Retinal pigment epithelial cell (primary cell): ENCODE results near the gene RNU6-9.

Source experiments
- DNase-seq: peaks from one replicate; pipeline ENCODE4 v3.0.0-alpha.2; 2010; ENCODE audit warnings: low read depth
- H3K4me3 ChIP-seq: 2 replicates; pipeline ENCODE4 v1.5.1; 2011; ENCODE audit warnings: mild to moderate bottlenecking, low read length, control low read depth, moderate library complexity
- CTCF ChIP-seq: conservative IDR thresholded peaks from 2 replicates; pipeline ENCODE4 v1.5.1; 2011; ENCODE audit warnings: low read depth, low read length, control low read depth, inconsistent platforms

RNU6-9 gene

GRCh38 chr19:928471-929202 is 35.4 kb downstream of the RNU6-9 start:
- no peak overlapping the region for H3K4me3 ChIP-seq
- no peak for TF ChIP-seq CTCF
- no peak for DNase-seq

DNA sequence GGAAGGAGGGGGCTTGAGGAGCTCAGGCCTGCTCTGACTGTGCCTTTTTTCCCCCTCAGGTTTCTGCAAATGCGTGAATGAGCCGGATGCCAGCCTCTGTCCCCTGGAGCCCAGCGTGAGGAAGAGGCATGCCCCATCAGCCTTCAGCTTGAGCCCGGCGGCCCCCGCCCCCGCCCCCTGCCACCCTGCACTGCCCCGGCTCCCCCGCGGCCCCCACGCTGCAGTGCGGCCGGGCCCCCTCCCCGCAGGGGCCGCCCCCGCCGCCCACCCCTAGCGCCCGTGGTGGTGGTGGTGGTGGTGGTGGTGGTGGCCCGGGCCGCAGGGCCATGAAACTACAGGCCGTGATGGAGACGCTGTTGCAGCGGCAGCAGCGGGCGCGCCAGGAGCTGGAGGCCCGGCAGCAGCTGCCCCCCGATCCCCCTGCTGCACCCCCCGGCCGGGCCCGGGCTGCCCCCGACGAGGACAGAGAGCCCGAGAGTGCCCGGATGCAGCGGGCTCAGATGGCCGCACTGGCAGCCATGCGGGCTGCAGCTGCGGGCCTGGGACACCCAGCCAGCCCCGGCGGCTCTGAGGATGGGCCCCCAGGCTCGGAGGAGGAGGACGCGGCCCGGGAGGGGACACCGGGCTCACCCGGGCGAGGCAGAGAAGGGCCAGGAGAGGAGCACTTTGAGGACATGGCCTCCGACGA is 36.1 kb downstream of the RNU6-9 start:
- TF ChIP-seq CTCF: no peak
- DNase-seq: no peak
- H3K4me3 ChIP-seq: no peak overlapping the region

GRCh38 chr19:929891-930258 is 36.6 kb downstream of the RNU6-9 start:
- TF ChIP-seq CTCF: no peak
- no peak for DNase-seq
- no peak overlapping the region for H3K4me3 ChIP-seq

DNA sequence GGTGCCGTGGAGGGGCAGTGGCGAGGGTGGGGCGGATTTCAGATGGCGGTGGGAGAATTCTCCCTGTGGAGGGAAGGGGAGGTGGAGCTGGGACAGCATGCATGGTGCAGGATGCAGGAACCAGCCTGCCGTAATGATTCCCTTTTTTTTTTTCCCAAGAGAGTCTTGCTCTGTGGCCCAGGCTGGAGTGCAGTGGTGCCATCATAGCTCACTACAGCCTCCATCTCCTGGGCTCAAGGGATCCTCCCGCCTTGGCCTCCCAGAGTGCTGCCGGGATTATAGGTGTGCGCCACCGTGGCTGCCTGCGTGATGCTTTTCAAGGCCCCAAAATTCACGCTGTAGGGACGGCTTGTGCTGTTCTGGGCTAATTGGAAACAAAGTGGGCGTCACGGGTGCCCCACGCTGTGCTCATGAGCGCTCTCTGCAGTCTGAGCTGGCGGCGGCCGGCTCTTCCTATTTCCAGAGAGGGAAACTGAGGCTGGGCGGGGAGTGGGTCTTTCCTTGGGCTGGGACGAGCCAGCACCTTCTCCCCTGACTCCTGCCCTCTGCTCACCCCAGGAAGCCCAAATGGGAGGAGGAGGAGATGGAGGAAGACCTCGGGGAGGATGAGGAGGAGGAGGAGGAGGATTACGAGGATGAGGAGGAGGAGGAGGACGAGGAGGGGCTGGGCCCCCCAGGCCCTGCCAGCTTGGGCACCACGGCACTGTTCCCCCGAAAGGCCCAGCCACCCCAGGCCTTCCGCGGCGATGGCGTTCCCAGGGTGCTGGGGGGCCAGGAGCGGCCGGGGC is 38.8 kb downstream of the RNU6-9 start:
- no peak for TF ChIP-seq CTCF
- DNase-seq: no peak
- H3K4me3 ChIP-seq: no peak overlapping the region

GRCh38 chr19:932648-933552 is 39.6 kb downstream of the RNU6-9 start:
- H3K4me3 ChIP-seq: no peak overlapping the region
- TF ChIP-seq CTCF: no peak
- no peak for DNase-seq

DNA sequence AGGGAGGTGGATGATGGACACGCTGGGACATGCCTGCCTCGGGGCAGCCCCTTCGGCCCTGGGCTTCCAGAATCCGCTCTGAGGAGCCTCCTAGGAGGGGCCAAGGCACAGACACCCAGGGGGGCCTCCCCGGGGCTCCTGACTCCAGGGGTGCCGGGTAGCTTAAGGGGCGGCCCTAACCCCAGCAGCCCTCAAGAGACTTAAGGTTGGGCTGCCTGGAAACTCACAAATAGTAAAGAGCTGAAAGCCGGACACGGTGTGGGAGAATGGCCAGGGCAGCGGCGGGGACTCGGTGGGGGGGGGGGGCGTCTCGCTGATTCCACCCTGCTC is 40.2 kb downstream of the RNU6-9 start:
- DNase-seq: no peak
- TF ChIP-seq CTCF: no peak
- no peak overlapping the region for H3K4me3 ChIP-seq
